ENCODE results near the gene C17orf67.

DNA sequence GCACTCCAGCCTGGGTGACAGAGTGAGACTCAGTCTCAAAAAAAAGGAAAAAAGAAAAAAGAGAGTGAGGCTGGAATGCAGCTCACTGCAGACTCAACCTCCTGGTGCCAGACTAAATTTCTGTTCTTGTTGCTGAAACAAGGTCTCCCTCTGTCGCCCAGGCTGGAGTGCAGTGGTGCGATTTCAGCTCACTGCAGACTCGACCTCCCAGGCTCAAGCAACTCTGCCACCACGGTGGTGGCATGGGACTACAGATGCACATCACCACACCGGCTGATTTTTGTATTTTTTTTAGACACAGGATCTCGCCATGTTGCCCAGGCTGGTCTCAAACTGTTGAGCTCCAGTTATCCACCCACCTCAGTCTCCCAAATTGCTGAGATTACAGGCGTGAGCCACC lies 45.6 kb upstream of the C17orf67 start:
- TF ChIP-seq, protein P1, sequence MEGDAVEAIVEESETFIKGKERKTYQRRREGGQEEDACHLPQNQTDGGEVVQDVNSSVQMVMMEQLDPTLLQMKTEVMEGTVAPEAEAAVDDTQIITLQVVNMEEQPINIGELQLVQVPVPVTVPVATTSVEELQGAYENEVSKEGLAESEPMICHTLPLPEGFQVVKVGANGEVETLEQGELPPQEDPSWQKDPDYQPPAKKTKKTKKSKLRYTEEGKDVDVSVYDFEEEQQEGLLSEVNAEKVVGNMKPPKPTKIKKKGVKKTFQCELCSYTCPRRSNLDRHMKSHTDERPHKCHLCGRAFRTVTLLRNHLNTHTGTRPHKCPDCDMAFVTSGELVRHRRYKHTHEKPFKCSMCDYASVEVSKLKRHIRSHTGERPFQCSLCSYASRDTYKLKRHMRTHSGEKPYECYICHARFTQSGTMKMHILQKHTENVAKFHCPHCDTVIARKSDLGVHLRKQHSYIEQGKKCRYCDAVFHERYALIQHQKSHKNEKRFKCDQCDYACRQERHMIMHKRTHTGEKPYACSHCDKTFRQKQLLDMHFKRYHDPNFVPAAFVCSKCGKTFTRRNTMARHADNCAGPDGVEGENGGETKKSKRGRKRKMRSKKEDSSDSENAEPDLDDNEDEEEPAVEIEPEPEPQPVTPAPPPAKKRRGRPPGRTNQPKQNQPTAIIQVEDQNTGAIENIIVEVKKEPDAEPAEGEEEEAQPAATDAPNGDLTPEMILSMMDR (IDR thresholded peaks at IDR 0.05; ENCODE audit: poor library complexity), result no peak
- no peak for TF ChIP-seq EZH2 (IDR thresholded peaks at IDR 0.05; ENCODE audit: borderline replicate concordance)
